HL-60 (cell line): ENCODE measurements around the gene HIF1A.

Experiments used
- POLR2AphosphoS5 ChIP-seq: IDR thresholded peaks from 2 replicates; pipeline ENCODE4 v1.6.1; 2012; ENCODE audit warnings: low read depth
- REST ChIP-seq: IDR thresholded peaks from 2 replicates; pipeline ENCODE4 v1.6.1; 2012; ENCODE audit warnings: low read depth; ENCODE audit not compliant: insufficient replicate concordance
- SPI1 ChIP-seq: IDR thresholded peaks from 2 replicates; pipeline ENCODE4 v1.6.1; 2012; ENCODE audit warnings: low read depth, mild to moderate bottlenecking, borderline replicate concordance
- TF ChIP-seq, protein P1 (sequence below): IDR thresholded peaks from one replicate; pipeline ENCODE4 v1.5.1; 2011; ENCODE audit warnings: low read length, control low read depth, inconsistent platforms; ENCODE audit not compliant: insufficient read depth

DNA sequence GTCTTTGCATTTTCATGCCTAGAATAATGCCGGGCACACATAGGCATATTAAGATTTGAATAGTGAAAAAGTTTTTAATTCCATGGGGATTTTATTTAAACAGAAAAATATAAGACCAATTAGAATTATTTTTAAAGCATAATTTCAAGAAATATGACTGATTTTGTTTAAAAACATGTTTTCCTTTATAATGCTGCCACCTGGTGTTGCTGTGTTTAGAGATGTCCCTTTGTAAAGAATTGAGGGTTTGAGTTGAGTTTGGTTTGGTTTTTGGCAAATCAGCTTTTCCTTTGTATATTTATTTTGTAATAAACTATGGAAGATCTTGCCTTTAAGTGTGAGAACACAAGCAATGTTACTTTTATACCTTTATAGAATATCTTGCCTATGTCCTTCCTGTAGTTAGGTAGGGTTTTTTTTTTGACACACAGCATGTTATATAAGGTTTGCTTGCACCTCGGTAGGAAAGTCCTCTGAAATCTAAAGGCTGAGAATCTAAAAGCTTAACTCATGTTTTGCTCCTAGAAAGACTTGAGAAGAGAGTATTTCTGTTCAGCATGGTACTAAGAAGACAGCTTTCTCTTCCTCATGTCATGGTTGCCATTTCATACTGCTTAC is 35.6 kb downstream of the HIF1A start:
- TF ChIP-seq REST: no peak
- TF ChIP-seq, protein P1, sequence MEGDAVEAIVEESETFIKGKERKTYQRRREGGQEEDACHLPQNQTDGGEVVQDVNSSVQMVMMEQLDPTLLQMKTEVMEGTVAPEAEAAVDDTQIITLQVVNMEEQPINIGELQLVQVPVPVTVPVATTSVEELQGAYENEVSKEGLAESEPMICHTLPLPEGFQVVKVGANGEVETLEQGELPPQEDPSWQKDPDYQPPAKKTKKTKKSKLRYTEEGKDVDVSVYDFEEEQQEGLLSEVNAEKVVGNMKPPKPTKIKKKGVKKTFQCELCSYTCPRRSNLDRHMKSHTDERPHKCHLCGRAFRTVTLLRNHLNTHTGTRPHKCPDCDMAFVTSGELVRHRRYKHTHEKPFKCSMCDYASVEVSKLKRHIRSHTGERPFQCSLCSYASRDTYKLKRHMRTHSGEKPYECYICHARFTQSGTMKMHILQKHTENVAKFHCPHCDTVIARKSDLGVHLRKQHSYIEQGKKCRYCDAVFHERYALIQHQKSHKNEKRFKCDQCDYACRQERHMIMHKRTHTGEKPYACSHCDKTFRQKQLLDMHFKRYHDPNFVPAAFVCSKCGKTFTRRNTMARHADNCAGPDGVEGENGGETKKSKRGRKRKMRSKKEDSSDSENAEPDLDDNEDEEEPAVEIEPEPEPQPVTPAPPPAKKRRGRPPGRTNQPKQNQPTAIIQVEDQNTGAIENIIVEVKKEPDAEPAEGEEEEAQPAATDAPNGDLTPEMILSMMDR: no peak
- TF ChIP-seq POLR2AphosphoS5: no peak
- no peak for TF ChIP-seq SPI1
